MM.1S (cell line): ENCODE measurements around the gene PHKA2.
"Not testable (repeated sequence)": the region's sequence is repeated elsewhere in the genome, so short reads cannot be mapped to it uniquely, and the experiment has no call there.

ENCODE experiments used
- DNase-seq: peaks from one replicate; pipeline ENCODE4 v3.0.0-alpha.2; 2015
- H2AFZ ChIP-seq: fragments of 300-600 bp; sonication (generic); 2 replicates; pipeline ENCODE4 v1.6.0; 2016; ENCODE audit warnings: antibody characterized with exemption, low read length
- H3F3A ChIP-seq: fragments of 300-600 bp; sonication (generic); 2 replicates; pipeline ENCODE4 v1.6.1; 2016; ENCODE audit warnings: mild to moderate bottlenecking, antibody characterized with exemption, low read length, moderate library complexity, mixed read lengths; ENCODE audit not compliant: insufficient read depth
- H3K27ac ChIP-seq: fragments of 300-600 bp; sonication (generic); 2 replicates; pipeline ENCODE4 v1.5.1; 2016; ENCODE audit warnings: mild to moderate bottlenecking, low read length
- H3K27me3 ChIP-seq: fragments of 300-600 bp; sonication (generic); replicated peaks from 2 replicates; pipeline ENCODE4 v1.6.0; 2016; ENCODE audit warnings: low read length; ENCODE audit not compliant: insufficient read depth
- H3K36me3 ChIP-seq: fragments of 300-600 bp; sonication (generic); replicated peaks from 2 replicates; pipeline ENCODE4 v1.6.1; 2016; ENCODE audit warnings: mild to moderate bottlenecking, low read length, mixed read lengths; ENCODE audit not compliant: insufficient read depth
- H3K4me1 ChIP-seq: fragments of 300-600 bp; sonication (generic); 2 replicates; pipeline ENCODE4 v1.6.1; 2016; ENCODE audit warnings: low read length, mixed read lengths
- H3K4me2 ChIP-seq: fragments of 300-600 bp; sonication (generic); 2 replicates; pipeline ENCODE4 v1.6.0; 2016; ENCODE audit warnings: low read depth, low read length
- H3K4me3 ChIP-seq: fragments of 300-600 bp; sonication (generic); 2 replicates; pipeline ENCODE4 v1.5.1; 2016; ENCODE audit warnings: low read length, mixed read lengths
- H3K79me2 ChIP-seq: fragments of 300-600 bp; sonication (generic); 2 replicates; pipeline ENCODE4 v1.6.1; 2016; ENCODE audit warnings: mixed run types, low read length, mixed read lengths
- H3K9ac ChIP-seq: fragments of 300-600 bp; sonication (generic); 2 replicates; pipeline ENCODE4 v1.6.1; 2016; ENCODE audit warnings: low read length, mixed read lengths
- H3K9me2 ChIP-seq: fragments of 300-600 bp; sonication (generic); replicated peaks from 2 replicates; pipeline ENCODE4 v1.6.1; 2016; ENCODE audit warnings: mild to moderate bottlenecking, low read length, mixed read lengths; ENCODE audit not compliant: insufficient read depth
- H3K9me3 ChIP-seq: fragments of 300-600 bp; sonication (generic); replicated peaks from 2 replicates; pipeline ENCODE4 v1.6.1; 2016; ENCODE audit warnings: mild to moderate bottlenecking, low read length, mixed read lengths; ENCODE audit not compliant: insufficient read depth
- H4K20me1 ChIP-seq: fragments of 300-600 bp; sonication (generic); 2 replicates; pipeline ENCODE4 v1.6.1; 2016; ENCODE audit warnings: mild to moderate bottlenecking, low read length, moderate library complexity, mixed read lengths; ENCODE audit not compliant: insufficient read depth
- EZH2 ChIP-seq: fragments of 300-600 bp; sonication (generic); optimal IDR thresholded peaks from 2 replicates; pipeline ENCODE3; 2017; ENCODE audit warnings: low read depth, mild to moderate bottlenecking, antibody characterized with exemption, low read length, mixed read lengths
- EZH2phosphoT487 ChIP-seq: fragments of 300-600 bp; sonication (generic); IDR thresholded peaks from 2 replicates; pipeline ENCODE4 v1.6.1; 2018; ENCODE audit warnings: antibody characterized with exemption, low read length
- TF ChIP-seq, protein P1 (sequence below): fragments of 300-600 bp; sonication (generic); IDR thresholded peaks from 2 replicates; pipeline ENCODE4 v1.5.1; 2016; ENCODE audit warnings: antibody characterized with exemption, low read length, mixed read lengths

Gene PHKA2

GRCh38 chrX:18984381-18985185 is 669 bp upstream of the PHKA2 start:
- Histone ChIP-seq H3K27ac (peak overlapping the region; percentile 77; the same call in 1 of the 2 replicates), H3F3A (no peaks in the 10 kb centered on the region), H3K9me2 (no peaks in the 10 kb centered on the region), H3K4me3 (peak overlapping the region; percentile 82), H3K4me2 (peak overlapping the region; percentile 77), H3K36me3 (no peaks in the 10 kb centered on the region), H4K20me1 (no peaks in the 10 kb centered on the region), H3K9ac (peak overlapping the region; percentile 81), H3K27me3 (no peaks in the 10 kb centered on the region), H2AFZ (peak overlapping the region; percentile 66), H3K4me1 (no peaks in the 10 kb centered on the region), H3K9me3 (no peaks in the 10 kb centered on the region), H3K79me2 (peaks cover 22% of the 10 kb centered on the region)
- peak; percentile 82 for DNase-seq
- TF ChIP-seq, protein P1, sequence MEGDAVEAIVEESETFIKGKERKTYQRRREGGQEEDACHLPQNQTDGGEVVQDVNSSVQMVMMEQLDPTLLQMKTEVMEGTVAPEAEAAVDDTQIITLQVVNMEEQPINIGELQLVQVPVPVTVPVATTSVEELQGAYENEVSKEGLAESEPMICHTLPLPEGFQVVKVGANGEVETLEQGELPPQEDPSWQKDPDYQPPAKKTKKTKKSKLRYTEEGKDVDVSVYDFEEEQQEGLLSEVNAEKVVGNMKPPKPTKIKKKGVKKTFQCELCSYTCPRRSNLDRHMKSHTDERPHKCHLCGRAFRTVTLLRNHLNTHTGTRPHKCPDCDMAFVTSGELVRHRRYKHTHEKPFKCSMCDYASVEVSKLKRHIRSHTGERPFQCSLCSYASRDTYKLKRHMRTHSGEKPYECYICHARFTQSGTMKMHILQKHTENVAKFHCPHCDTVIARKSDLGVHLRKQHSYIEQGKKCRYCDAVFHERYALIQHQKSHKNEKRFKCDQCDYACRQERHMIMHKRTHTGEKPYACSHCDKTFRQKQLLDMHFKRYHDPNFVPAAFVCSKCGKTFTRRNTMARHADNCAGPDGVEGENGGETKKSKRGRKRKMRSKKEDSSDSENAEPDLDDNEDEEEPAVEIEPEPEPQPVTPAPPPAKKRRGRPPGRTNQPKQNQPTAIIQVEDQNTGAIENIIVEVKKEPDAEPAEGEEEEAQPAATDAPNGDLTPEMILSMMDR, result no peak
- no peak for TF ChIP-seq EZH2phosphoT487
- no peak for TF ChIP-seq EZH2

GRCh38 chrX:18981124-18981807 is 2.6 kb downstream of the PHKA2 start:
- no peak for DNase-seq
- Histone ChIP-seq H3K9me3 (no peaks in the 10 kb centered on the region), H3K27me3 (no peaks in the 10 kb centered on the region), H4K20me1 (no peaks in the 10 kb centered on the region), H2AFZ (no peak overlapping the region), H3K9ac (no peak overlapping the region), H3K4me3 (no peak overlapping the region), H3K79me2 (peaks cover 22% of the 10 kb centered on the region), H3K4me1 (no peaks in the 10 kb centered on the region), H3K4me2 (no peak overlapping the region), H3F3A (no peaks in the 10 kb centered on the region), H3K36me3 (no peaks in the 10 kb centered on the region), H3K27ac (no peak overlapping the region), H3K9me2 (no peaks in the 10 kb centered on the region)
- TF ChIP-seq, protein P1, result no peak

DNA sequence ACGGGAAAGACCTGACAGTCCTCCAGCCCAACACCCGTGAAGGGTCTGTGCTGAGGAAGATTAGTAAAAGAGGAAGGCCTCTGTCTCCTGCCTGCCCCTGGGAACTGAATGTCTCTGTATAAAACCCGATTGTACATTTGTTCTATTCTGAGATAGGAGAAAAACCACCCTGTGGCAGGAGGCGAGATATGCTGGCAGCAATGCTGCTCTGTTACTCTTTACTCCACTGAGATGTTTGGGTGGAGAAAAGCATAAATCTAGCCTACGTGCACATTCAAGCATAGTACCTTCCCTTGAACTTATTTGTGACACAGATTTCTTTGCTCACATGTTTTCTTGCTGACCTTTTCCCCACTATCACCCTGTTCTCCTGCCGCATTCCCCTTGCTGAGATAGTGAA is 3.7 kb downstream of the PHKA2 start:
- H3K4me1 ChIP-seq, DNase-seq, H3K27ac ChIP-seq, H2AFZ ChIP-seq, H3K9me3 ChIP-seq, H3K9me2 ChIP-seq, H3K4me2 ChIP-seq, H4K20me1 ChIP-seq, H3K27me3 ChIP-seq, H3K4me3 ChIP-seq, H3F3A ChIP-seq, H3K9ac ChIP-seq, H3K36me3 ChIP-seq: not testable (repeated sequence)
- H3K79me2 ChIP-seq, result peaks cover 22% of the 10 kb centered on the region

DNA sequence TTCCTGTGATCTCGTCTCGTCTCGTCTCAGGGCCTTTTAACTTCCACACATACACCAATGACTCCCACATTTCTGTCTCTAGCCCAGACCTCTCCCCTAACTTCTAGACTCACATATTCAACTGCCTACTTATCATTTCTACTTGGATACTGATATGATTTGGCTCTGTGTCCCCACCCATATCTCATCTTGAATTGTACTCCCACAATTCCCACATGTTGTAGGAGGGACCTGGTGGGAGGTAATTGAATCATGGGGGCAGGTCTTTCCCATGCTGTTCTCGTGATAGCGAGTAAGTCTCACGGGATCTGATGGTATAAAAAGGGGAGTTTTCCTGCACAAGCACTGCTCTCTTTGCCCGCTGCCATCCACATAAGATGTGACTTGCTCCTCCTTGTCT is 8.9 kb downstream of the PHKA2 start:
- Histone ChIP-seq H4K20me1 (no peaks in the 10 kb centered on the region), H3K9ac (no peak overlapping the region), H3K79me2 (no peaks in the 10 kb centered on the region), H3K27me3 (no peaks in the 10 kb centered on the region), H3K9me3 (no peaks in the 10 kb centered on the region), H3K4me1 (no peaks in the 10 kb centered on the region), H3K4me3 (no peak overlapping the region), H3K36me3 (no peaks in the 10 kb centered on the region), H3K9me2 (no peaks in the 10 kb centered on the region), H3F3A (no peaks in the 10 kb centered on the region), H3K4me2 (no peak overlapping the region), H3K27ac (no peak overlapping the region), H2AFZ (no peak overlapping the region)
- TF ChIP-seq, protein P1, result no peak
- TF ChIP-seq EZH2, result no peak
- no peak for DNase-seq
